ENCODE measurements around the gene ADIPOQ. TPM values are rescaled to one million over a fixed set of nuclear protein-coding genes. Genes with fewer than 3 reads are reported as not detected.
"Not testable (repeated sequence)": the region's sequence is repeated elsewhere in the genome, so short reads cannot be mapped to it uniquely, and the experiment has no call there.

The ADIPOQ gene
- total RNA-seq, 1 donor from 2014 or later = 0.26 TPM

DNA sequence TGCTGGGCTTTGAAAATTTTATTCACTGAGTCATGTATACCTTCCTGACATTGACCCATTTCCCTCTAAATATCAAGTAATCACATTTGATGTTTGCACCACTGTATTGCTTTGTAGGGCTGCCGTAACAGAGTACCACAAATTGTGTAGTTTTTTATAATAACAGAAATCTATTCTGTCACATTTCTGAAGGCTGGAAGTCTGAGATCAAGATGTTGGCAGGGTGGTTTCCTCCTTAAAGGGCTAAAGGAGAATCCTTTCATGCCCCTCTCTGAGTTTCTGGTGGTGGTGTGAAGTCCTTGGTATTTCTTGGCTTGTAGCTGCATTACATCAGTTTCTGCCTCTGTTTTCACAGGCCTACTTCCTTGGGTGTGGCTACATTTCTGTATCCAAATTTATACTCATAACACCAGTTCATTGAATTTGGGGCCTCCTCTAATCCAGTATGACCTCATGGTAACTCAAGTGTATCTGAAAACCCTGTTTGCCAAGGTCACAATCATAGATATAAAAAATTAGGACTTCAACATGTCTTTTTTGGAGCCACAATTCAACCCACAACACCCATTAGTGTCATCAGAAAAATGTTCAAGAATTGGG is 58.7 kb downstream of the ADIPOQ start:
- DNase-seq (ENCODE audit: low spot score) = no peak

- DNase-seq (ENCODE audit: low spot score) = no peak
Measured at GRCh38 chr3:186902154-186902553, 59.6 kb downstream of the ADIPOQ start.

DNA sequence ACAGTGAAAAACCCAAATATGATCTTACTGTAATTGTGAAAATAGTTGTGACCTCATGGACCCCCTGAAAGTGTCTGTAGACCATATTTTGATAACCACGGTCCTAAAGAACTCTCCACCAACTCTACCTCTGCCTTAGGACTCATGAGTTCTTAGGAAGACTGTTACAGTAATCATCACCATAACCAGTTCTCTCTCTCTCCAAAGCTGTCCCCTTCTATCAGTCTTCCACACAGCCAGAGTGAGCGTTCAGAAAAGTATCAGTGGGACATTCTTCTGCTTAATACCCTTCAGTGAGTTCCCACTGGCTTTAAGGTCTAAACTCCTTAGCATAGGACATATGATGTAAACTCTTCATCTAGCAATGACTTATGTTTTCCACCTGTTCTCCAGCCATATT is 60.2 kb downstream of the ADIPOQ start:
- no peak for DNase-seq (ENCODE audit: low spot score)

DNA sequence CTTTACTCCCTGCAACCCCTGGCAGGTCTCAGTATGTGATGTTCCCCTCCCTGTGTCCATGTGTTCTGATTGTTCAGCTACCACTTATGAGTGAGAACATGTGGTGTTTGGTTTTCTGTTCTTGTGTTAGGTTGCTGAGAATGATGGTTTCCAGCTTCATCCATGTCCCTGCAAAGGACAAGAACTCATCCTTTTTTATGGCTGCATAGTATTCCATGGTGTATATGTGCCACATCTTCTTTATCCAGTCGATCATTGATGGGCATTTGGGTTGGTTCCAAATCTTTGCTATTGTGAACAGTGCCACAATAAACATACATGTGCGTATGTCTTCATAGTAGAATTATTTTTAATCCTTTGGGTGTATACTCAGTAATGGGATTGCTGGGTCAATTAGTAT is 61.2 kb downstream of the ADIPOQ start:
- DNase-seq (ENCODE audit: low spot score) = not testable (repeated sequence)

DNA sequence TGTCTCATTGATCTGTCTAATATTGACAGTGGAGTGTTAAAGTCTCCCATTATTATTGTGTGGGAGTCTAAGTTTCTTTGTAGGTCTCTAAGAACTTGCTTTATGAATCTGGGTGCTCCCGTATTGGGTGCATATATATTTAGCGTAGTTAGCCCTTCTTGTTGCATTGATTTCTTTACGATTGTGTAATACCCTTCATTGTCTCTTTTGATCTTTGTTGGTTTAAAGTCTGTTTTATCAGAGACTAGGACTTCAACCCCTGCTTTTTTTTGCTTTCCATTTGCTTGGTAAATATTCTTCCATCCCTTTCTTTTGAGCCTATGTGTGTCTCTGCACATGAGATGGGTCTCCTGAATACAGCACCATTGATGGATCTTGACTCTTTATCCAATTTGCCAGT is 64.6 kb downstream of the ADIPOQ start:
- not testable (repeated sequence) for DNase-seq (ENCODE audit: low spot score)

Other genes with a start within 250 kb of the ADIPOQ start
- gene AHSG, start 229.7 kb upstream of the ADIPOQ start, total RNA-seq = 2.2 TPM
- not detected for gene FETUB, start 202.3 kb upstream of the ADIPOQ start, total RNA-seq
- gene HRG, start 176.7 kb upstream of the ADIPOQ start, total RNA-seq = 0.49 TPM
- gene KNG1, start 125.4 kb upstream of the ADIPOQ start, total RNA-seq = 0.43 TPM
- gene EIF4A2, start 59.1 kb upstream of the ADIPOQ start, total RNA-seq = 535 TPM
- gene RFC4, start 36.2 kb upstream of the ADIPOQ start, total RNA-seq = 9.4 TPM
- gene ST6GAL1, start 87.8 kb downstream of the ADIPOQ start, total RNA-seq = 35.0 TPM